GM18873 (cell line): ENCODE results near the gene ENDOV.

Experiments
- ATAC-seq: cut with Tn5 transposase; IDR thresholded peaks from one replicate; pipeline ENCODE4 v1.9.1; 2021; ENCODE audit warnings: mild to moderate bottlenecking, moderate library complexity, moderate number of reproducible peaks; ENCODE audit not compliant: unreplicated experiment, low FRiP score

Gene ENDOV

DNA sequence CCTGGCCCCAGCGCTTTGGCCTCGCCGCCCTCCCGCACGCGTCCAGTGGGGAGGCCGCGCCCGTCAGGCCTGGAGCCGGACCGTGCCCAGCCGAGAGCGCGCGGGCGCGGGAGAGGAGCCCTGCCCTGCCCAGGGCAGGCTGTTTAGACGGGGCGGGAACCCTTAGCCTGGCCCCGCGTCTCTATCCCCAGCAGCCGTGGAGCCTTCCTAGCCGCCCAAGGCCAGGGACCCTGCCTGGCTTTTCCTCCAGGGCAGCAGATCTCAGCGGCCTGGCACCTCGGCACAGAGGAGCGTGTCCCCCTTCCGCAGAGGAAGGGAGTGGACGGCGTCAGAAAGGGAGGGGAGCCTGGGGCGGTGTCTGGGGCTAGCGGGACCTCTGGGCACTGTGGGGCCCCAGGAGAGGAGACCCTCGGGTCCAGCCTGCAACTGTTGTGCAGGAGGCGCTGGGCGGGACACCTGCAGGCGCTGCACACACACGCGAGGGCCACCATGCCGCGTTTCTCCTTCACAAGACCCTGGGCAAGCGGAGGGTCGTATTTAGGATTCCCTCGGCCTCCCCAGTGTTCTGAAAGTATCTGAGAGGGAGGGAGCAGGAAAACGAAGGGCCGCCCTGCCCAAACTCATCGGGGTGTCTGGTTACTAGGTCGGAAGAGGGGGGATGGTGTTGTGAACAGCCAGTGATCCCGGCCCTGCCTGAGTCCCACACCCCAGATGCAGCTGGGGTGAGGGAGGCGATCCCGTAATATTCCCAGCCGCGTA is 63.7 kb downstream of the ENDOV start:
- no peak for ATAC-seq

DNA sequence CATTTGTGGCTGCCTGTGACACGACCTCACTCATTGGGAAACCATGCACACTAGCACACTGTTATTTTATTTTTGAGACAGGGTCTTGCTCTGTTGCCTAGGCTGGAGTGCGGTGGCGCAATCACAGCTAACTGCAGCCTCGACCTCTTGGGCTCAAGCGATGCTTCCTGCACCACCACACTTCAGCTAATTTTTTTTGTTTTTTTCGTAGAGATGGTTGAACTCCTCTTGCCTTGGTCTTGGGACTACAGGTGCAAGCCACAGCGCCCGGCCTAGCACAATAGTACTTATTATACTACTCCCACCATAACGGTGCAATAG is 64.2 kb downstream of the ENDOV start:
- no peak for ATAC-seq

GRCh38 chr17:80480248-80480647 is 65.3 kb downstream of the ENDOV start:
- ATAC-seq, result no peak

- no peak for ATAC-seq
Observed at GRCh38 chr17:80481284-80482057, 66.5 kb downstream of the ENDOV start.

DNA sequence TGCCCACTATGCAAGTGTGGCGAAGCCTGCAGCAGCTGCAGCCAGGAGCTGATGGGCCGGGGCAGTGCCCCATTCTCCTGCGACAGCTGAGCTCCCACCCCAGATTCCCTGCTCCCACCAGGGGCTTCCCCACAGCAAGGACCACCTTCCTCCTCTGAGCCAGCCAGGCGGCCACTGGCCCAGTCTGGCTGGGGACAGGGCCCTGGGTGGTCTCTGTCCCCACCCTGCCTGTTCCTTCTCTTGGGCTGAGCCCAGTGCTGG is 67.0 kb downstream of the ENDOV start:
- no peak for ATAC-seq

GRCh38 chr17:80482555-80483308 is 67.8 kb downstream of the ENDOV start:
- ATAC-seq, result no peak

DNA sequence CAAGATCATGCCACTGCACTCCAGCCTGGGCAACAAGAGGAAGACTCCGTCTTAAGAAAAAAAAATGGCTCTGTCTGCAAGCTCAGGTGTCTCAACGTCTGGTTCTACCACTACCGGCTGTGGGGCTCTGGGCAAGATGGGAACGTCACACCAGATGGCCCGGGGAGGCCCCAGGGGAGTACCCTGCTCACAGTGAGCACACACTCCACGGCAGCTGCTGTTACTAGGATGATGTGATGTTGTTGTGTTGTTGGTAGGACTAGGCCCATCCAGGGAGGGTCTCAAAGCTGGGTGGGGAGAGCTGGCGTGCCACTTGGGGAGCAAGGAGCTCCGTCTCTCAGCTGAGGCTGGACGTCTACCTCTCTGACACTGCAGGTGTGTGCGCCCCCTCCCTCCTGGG is 70.9 kb downstream of the ENDOV start:
- no peak for ATAC-seq

DNA sequence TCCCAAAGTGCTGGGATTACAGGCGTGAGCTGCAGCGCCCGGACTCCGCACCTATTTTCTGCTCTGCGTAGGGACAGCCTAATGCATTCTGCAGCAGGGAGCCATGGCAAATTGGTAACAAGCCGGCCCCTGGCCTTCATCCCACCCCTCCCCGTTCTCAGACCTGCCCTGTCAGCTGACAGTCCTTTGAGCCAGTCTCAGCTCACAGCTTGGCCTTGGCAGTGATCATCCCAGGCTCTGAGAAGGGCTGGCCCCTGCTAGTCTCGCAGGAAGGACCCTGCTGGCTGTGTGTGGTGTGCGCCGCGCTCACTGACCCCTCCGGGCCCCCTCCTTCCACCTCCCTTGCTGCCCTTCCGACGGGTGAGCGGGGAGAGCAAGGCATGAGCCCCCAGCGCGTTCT is 71.7 kb downstream of the ENDOV start:
- no peak for ATAC-seq

GRCh38 chr17:80487511-80487910 is 72.5 kb downstream of the ENDOV start:
- no peak for ATAC-seq
